HK-2 (cell line): ENCODE results near the gene NUAK1.

Source experiments
- DNase-seq: peaks from one replicate; pipeline ENCODE4 v3.0.0-alpha.2; 2018; ENCODE audit not compliant: unreplicated experiment

NUAK1 gene

DNA sequence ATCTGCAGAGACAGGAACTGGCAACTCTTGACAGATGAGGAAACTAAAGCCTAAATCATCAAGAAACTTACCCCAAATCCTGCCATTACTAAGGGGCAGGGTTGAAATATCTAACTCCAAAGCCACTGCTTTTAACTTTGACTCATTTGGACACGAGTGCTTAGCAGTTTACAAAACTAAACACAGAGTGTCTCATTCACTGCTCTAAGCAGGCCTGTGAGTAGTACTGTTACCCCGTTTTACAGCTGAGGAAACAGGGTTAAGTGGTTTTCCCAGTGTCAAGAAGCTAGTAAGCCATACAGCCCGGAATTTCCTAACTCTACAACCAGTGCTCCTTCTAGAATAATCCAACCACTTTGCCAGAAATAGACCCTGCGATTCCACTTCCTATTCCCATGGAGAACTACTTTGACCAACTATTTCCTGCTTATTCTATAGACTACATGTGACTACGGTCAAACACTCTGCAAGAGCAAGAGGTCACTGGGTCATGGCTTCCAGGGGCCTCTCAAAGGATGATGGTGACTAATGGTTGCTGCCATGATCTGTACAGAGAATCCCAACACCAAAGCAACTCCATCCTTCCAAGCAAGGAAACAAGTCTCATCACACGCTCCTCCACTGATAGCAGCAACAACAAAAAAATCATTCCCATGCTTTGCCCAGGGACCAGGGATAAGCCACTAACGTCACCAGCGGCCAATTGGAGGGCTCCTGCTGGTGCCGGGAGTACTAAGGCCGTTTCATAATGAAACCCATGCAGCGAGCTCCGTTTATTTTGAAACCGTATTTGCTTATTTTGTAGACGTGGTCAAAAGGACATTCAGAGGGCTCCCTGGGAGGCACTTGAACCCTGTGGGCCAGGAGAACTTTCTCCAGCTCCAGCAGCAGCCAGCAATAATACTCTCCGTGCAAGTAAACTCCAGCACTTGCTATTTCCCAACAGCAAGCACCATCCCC lies 56.3 kb downstream of the NUAK1 start:
- no peak for DNase-seq

DNA sequence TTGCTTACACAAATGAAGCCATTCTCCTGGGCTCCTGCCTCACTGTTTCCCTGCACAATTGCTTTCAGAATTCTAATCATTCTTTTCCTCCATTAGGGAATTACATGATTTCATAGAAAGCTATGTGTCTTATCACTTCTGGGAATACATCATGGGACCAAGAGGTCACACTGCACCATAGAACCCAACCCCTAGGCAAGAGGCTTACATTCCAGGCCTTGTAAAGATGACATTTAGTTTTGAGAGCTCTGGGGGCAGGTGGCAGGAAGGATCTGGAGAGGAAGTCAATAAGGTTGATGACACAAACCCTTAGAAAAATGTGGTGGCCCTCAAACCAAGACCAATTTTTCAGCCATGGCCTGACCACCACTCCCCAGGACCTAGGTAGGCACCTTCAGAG lies 57.1 kb downstream of the NUAK1 start:
- DNase-seq: no peak

DNA sequence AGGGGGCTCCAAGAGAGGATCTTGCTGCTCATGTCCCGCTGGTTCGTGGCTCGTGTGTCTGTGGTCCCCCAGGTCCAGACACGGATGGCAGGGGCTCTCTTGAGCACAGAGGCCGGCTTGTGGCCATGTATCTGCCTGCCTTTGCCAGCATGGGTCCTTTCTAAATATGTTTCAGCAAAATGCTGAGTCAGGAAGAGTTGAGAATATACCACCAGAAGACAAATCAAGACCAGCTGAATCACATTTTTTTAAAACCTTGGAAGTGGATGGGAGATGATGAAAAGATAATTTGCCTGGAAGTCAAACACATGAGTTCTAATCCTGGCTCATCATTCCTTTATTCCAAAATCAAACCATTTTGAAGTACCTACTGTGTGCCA lies 58.0 kb downstream of the NUAK1 start:
- DNase-seq: no peak

DNA sequence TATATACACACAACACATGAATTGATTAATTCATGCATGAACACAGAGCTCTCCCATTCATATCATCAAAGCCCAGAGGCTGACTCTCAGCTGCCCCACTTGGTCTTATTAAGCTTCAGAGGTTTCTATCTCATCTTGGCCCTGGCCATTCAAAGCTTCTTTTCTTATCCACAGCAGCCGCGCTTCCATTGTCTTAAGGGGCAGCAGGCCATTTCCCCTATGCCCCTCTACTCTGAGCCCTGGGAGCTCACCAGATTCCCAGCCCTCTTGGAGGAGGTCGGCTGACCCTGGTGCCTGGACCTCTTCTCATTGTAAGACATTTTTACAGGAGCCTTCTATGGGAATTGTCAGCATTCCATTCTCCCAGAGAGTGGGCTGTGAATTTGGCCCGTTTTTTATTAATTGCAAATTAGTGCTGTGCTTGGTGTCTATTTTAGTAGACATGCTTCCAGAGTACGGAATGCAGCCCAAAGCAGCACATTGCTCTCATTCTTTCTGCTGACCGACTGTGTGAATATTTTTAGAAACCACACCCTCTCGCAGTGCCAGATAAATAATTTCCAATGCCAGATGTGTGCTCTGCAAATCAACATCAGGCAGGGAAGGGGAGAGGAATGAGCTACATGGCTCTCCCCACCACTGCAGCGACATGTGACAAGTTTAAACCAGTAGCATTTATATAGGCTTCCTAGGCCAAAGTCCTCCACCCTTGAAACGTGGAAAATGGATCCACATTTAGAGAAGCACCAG lies 58.5 kb downstream of the NUAK1 start:
- DNase-seq: no peak

DNA sequence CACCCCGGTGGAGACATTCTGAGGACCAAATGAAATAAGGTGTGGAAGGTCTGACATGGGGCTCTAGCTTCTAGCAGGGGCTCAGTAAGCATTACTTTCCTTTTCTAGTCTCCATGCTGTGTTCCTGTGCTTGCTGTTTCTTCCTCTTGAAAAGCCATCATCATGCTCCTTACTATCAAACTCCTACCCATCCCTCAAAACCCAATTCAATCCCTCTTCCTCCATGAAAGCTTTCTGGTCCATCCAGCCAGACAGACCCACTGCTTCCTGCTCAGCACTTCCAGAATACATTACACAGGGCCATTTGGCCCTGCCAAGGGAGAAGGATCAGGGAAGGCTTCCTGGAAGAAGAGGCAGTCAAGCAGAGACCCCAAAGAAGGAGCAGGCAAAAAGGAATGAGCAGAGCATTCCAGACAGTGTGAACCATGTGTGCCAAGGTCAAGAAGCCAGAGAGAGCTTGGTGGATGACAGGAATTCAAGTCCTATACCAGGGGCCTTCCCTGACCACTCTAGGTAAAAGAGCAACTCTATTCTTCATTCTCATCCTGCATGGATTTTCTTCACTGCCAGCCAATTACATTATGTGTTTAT lies 59.5 kb downstream of the NUAK1 start:
- no peak for DNase-seq

DNA sequence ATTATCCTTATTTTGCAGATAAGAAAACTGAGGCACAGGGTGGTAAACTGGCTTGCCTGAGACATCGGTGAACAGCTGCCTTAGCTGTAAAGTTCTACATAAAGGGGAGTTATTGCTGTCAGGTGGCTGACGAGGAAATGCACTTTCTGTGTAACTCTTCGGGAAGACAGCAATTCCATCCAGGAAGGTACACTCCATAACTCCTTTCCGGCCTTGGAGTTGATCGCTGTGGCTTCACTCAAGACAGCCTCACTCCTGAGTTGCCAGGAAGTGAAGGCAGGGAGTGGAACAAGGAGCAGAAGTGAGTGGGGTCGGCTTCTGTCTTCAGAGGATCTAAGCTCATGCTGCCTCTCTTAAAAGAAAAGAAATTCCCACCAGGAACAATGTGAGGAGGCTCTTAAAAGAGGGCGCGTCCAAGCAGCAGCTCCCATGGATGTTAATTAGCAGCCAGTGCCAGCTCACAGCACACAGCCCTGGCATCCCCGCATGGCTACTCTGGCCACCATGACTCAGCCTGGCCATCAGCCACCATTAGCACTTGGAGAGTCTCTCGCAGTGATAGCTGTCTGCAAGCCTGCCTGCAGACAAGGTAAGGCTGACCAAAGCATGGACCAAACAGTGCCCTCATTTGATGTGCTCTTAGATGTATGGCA lies 60.3 kb downstream of the NUAK1 start:
- peak; percentile 82 for DNase-seq

DNA sequence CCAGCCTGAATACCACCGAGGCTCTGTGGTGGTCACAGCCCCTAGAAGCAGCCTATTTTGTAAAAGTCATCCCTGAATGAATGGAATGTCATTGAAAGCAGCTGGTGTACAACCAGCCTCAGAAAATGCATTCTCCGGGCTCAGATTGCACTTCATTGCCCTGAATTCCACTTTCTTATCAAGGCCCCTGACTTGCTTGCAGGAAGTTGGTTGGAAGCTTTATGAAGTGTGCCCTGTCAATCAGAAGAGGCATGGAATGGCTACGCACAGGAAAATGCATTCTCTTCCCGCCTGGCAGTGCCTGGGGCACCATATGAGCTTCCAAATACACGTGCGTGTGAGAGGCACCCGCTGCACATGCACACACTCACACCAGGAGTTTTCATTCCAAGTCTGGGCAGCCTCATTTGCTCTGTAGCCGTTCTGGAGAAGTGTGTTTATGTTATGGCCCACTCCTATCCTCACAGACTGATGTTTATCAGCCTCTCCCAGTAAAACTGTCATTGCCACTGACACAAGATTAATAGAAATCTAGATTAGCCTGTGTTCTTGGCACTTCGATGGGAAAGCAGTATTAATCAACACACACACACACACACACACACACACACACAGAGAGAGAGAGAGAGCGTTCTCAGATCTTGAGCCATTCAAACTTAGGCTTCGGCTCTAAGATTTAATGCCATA lies 63.9 kb downstream of the NUAK1 start:
- no peak for DNase-seq

DNA sequence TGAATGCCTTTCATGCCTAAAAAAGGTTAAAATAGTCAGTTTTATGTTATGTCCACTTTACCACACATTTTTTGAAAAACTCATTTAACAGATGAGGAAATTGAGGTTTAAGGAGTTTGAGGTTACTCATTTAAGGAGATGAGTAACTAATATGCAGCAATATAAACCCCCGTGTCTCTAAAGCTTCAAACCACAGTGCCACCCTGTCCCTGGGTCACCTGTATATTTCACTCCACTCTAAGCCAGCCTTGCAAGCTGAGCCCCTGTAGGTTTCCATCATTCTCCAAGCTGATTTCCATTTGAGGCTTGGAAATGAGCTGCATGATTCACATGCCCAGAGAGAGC lies 64.4 kb downstream of the NUAK1 start:
- DNase-seq: peak; percentile 44

DNA sequence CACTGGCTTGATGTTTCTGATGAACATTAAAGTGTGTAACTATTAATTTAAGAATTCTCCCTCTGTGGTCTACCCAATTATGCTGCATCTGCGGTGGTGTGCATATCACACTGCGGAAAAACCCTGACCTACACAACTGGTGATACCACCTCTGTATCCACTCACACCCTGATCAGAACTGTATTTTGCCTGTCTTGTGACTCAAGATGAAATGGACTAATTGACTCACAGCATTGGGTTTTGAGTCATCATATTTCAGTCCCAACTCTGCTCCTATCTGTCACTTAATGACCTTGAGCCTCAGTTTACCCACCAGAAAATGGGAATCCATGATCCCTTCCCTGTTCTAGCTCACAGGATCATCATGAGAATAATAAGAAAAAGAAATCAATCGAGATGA lies 65.6 kb downstream of the NUAK1 start:
- no peak for DNase-seq

DNA sequence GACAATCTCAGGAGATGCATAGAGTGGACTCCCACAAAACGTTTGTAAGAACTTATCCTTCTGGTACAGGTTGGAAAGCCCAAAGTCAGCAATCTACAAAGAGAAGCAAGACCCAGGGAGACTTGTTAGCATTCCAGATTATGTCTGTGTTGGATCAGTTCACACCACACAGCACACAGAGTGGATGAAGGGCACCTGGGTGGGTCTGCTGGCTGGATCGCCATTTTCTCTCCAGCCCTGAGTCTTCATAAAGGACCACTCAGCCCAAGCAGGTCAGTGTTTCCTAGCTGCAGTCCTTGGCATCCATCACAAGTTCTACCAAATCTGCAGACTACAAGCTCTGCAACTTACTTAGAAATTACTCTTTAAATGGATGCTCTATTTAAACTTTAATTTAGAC lies 66.0 kb downstream of the NUAK1 start:
- DNase-seq: no peak

DNA sequence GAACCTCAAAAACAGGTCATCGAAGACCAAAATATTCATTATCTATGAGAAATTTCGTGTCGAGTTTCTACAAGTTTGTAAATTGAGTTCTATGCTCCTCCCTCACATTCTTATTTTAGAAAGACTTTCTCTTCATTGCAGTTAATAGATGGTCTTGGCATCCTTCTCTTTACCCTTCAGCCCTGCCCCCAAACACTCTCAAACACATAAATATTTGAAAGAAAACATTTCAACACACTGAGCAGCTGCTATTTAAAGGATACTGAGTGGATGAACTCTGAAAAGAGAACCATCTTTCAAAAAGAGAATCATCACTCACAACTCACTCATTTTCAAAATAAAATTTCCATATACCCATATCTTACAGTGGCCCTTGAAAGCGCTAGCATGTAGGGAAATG lies 67.1 kb downstream of the NUAK1 start:
- DNase-seq: no peak

DNA sequence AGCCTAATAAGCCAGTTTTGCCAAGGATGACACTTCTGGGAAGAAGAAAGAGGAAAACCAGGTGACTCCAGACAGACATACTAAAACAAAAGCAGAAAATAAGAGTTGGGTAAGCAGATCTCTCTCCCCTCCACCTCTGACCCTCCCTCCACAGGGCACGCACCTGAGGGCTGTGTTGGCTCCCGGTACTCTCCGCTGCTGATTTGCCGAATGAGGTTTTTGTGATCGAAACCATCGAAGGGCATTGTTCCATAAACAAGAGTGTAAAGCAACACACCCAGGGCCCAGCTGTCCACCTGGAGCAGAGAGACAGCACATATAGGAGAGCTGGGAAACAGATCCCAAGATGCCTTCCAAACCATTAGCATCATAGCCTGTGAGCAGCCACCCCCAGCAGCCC lies 68.1 kb downstream of the NUAK1 start:
- no peak for DNase-seq

DNA sequence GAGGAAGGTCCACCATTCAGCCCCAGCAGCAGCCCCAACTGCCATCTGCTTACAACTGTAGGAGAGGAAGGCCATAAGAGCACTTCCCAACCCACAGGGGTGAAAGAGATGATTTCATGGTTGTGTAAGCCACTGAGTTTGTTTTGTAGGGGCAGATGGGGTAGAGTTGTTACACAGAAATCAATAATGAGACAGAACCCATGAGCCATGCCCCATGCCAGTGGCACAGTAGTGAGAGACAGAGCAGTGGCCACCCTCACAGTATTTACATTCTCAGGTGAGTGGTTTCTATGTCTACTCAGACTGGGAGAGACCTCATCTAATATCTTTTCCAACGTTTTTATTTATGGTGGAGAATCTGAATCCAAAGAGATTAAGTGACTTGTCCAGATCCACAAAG lies 68.6 kb downstream of the NUAK1 start:
- no peak for DNase-seq

DNA sequence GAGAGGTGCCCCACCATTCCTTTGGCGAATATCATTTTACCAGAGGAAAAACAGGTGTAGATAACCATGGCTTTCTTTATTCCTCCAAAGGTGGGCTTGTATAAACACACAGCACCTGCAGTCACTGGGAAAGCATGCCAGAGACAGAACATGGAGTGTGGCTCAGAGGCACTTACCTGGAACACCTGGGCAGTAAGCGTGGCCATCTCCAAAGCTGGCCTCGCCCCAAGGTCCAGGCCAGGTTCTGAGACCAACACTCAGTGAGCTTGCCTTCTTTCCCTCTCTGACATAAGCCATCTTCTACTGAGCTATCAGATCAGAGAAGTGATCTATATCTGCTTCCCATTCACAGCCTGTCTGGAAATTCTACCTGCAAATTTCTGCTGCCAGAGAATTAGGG lies 70.5 kb downstream of the NUAK1 start:
- DNase-seq: no peak

DNA sequence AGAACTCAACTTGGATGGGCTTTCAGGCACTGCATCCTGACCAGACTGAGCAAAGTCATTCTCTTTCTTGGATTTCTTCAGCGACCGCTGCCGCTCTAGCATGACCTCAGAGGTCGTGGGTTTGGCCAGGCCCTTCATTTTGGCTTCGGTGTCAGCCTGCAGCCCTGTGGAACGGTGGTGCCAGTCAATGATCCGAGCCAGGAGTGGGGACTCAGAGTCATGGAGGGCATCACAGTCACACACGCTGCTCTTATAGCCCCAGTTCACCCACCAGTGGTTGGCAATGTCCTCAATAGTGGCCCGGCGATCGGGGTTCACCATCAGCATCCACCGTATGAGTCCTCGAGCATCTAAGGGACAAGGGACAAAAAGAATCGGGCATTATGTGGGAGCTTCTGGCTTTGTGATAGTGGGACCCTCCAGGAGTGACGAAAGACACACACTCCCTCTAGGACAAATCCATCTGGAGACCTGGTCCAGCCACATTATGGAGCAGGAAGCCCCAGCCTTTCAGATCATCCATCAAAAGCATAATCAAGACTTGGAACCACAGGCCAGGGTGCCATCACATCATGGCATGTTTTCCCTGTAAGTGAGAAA lies 71.0 kb downstream of the NUAK1 start:
- DNase-seq: no peak

DNA sequence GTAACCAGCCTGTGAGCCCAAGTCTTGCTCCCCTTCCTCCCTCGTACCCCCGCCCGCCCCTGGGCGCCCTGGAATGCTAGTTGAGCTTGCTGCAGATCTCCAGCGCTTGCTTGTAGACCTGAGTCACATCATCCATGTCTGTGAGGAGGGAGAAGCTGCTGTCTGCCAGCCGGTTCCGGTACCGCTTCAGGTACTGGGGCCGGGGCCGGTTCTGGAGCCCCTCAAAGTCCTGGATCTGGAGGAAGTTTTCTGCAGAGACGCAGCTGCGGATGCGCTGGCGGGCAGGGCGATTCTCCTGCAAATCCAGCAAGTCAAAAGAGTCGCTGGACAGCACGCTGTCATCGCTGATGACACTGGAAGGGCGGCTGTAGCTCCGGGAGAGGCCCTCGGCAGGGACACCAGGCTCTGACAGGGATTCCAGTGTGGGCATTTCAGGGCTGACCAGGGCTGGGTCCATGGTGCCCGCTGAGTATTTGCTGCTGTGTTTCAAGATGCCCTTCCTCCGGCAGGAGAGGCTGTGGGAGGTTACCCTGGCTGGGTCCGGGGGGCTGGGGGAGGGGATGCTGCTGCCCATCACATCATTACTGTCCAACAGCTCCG lies 71.9 kb downstream of the NUAK1 start:
- DNase-seq: no peak

DNA sequence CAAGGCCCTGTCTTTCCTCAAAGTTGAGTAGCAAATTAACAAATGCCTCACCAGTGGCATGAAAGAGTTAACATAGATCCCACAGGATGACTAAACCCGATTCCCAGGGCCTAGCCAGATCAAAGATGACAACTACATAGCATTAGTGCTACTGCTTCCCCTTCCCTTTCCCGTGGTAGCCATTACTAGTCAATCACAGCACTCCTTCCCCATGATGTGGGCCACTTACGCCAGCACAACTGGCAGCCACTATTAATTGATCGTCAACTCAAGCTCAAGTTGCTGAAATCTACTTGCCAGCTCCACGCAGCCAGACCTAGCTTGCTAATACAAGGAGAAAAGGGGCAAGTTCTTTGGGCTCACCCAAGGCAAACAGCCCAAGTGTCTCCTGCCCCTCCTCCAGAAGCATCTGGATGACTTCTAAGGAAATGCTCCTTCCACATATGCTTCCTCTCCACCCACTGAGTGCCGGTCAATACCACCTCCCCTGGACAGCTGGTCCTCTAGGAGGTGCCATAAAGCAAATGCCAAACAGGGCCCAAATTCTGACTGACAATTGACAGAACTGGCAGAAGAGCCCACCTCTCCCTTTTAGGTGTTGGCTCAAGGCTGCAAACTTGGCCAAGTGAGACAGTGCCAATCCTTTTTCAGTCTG lies 72.6 kb downstream of the NUAK1 start:
- no peak for DNase-seq

DNA sequence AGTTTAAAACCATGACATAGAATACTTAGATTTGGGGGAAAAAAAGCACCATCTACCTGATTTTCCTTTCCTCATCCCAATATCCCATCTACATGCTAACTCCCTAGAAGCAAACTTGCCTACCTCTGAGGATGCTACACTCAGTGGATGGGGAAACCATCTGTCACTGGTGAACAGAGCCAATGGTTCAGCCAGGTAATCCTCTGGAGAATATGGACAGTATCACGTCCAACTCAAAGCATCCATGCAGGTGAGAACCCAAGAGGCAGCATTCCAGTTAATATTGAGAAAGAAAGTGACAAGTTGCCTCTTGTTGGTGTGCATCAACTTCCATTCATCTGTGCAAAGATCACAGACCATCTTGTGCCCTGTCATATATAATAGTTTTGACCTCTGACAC lies 73.2 kb downstream of the NUAK1 start:
- no peak for DNase-seq

DNA sequence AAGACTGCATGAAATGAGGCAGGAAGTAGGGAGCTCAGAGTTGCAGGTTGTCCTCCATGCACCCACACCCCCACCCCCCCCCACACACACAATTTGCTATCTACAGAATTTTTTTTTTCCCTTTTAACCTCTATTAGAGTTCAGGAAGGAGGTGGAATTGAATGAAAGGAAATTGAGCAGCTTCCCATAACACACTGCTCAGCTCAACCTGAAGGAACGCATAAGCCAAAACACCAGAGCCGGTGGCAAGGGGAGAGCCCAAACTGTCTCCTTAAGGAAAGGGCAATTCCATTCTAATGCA lies 74.1 kb downstream of the NUAK1 start:
- DNase-seq: no peak

DNA sequence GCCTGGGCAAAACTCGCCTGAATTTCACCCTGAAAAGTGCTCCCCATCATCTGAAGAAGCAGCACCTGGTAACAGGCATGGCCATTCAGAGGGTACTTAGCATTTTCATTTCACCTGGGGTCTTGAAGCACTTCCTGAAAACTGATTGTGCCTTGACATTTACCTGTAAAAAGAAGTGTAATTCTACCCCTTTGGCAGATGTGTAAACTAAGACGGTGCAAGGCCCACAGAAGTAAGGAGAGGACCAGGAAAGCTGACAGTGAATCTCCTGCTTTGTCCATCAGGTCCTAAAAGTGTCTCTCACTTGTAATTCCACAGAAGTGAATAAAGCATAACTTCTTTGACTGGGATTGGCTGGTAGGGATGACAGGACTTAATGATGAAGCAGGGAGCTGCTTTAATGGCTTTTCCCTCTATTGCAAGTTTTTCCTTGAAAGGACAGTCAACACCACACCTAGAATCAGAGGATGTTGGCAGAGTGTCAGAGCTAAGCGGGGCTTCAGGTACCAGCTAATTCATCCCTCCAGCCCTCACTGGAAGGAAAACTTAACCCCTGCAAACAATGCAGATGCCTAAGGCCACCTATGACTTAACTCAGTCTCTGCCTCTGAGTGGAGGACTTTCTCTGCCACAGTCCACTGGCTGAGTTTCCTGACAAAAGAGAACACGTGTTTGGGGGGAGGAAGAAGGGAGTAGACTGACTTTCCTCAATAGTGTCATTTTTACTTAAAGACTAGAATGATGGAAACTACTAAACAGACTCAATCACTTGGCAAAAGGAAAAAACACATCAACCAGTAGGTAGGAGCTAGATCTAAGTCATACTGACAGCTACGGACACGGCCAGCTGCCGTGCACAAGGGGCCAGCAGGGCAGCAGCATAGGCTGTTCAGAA lies 74.7 kb downstream of the NUAK1 start:
- no peak for DNase-seq
